NT2/D1 (cell line): ENCODE data around the gene FES.

Source experiments
- YY1 ChIP-seq: IDR thresholded peaks from 2 replicates; pipeline ENCODE4 v1.6.1; 2011; ENCODE audit not compliant: insufficient read length, insufficient read depth
- ZNF274 ChIP-seq: IDR thresholded peaks from 2 replicates; pipeline ENCODE4 v1.6.1; 2011; ENCODE audit warnings: mild to moderate bottlenecking, low read depth, low read length

- TF ChIP-seq ZNF274, result no peak
- TF ChIP-seq YY1, result no peak
These were observed 5.6 kb downstream of the FES start for GRCh38 chr15:90889736-90890456.
